Spleen (tissue), 7 donors: Measurements from ENCODE around the gene CLDN18.

Experiments
- POLR2A ChIP-seq, 3 donors: fragments of 450-650 bp; IDR thresholded peaks; one replicate each; pipeline ENCODE4 v1.5.1; 2017; ENCODE audit warnings: antibody characterized with exemption in 3 of 3, mild to moderate bottlenecking in 1 of 3
- TF ChIP-seq, protein P1 (sequence below), 11 experiments: fragments of 200-600 bp in 7 of 11; fragments of 450-650 bp in 4 of 11; sonication (generic) in 4 of 11; IDR thresholded peaks in 8 of 11; conservative IDR thresholded peaks in 3 of 11; 1 replicate in 7 of 11; 2 replicates in 4 of 11; pipeline versions ENCODE4 v1.4.0 to v1.8.0; 2016 to 2021; ENCODE audit warnings: antibody characterized with exemption in 11 of 11, inconsistent platforms in 4 of 11, mild to moderate bottlenecking in 1 of 11
- donor health status: DM: no; HTN: no; CAD: no; lungs with moderate emphysema.
- donor health status: DM: no; HTN: no; CAD: no.
- donor health status: DM: no; HTN: no; CAD: no.

DNA sequence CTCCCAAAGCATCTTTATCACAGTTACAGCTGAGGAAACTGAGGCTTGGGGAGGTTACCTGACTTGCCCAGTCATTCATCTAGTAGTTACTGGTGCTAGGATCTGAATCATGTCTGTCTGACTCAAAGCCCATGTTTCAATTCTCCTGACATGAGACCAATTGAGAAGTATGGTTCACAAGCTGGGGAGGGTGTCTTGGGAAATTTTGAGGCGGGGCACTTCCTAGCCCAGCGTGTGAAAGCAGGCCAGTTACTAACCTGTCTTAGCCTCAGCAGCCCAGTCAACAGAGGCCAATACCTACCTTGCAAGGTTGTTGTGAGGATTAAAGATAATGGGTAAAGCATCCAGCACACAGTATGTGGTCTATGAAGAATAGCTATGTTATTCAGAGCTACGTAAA, 37.0 kb downstream of the CLDN18 start:
- TF ChIP-seq, protein P1, sequence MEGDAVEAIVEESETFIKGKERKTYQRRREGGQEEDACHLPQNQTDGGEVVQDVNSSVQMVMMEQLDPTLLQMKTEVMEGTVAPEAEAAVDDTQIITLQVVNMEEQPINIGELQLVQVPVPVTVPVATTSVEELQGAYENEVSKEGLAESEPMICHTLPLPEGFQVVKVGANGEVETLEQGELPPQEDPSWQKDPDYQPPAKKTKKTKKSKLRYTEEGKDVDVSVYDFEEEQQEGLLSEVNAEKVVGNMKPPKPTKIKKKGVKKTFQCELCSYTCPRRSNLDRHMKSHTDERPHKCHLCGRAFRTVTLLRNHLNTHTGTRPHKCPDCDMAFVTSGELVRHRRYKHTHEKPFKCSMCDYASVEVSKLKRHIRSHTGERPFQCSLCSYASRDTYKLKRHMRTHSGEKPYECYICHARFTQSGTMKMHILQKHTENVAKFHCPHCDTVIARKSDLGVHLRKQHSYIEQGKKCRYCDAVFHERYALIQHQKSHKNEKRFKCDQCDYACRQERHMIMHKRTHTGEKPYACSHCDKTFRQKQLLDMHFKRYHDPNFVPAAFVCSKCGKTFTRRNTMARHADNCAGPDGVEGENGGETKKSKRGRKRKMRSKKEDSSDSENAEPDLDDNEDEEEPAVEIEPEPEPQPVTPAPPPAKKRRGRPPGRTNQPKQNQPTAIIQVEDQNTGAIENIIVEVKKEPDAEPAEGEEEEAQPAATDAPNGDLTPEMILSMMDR (IDR thresholded peaks at IDR 0.05 in 8 of 11, conservative IDR thresholded peaks at IDR 0.05 in 3 of 11): no peak
- TF ChIP-seq POLR2A (IDR thresholded peaks at IDR 0.05): no peak
